HG02970 (cell line): ENCODE results near the gene INSL4.

Experiments used
- ATAC-seq: cut with Tn5 transposase; IDR thresholded peaks from one replicate; pipeline ENCODE4 v1.9.1; 2021; ENCODE audit warnings: mild to moderate bottlenecking, moderate library complexity, moderate number of reproducible peaks; ENCODE audit not compliant: unreplicated experiment, low FRiP score

Gene INSL4

GRCh38 chr9:5231212-5231611 is at the start of gene INSL4:
TSS of gene INSL4 (plus strand) at chr9:5231419. CDS start at chr9:5231524, 105 bp downstream.
- no peak for ATAC-seq

GRCh38 chr9:5184776-5185175 is 46.4 kb upstream of the INSL4 start:
- ATAC-seq = no peak

- ATAC-seq = no peak
Measured at GRCh38 chr9:5185220-5185840, 45.9 kb upstream of the INSL4 start, which contains the start of gene INSL6. TSS of gene INSL6 (minus strand) at chr9:5185639. CDS start at chr9:5185602, 37 bp downstream.

- ATAC-seq = no peak
Measured at GRCh38 chr9:5186416-5187169, 44.6 kb upstream of the INSL4 start.

- no peak for ATAC-seq
Measured at GRCh38 chr9:5188060-5188984, 42.9 kb upstream of the INSL4 start.

- ATAC-seq = no peak
Measured at GRCh38 chr9:5191985-5192384, 39.2 kb upstream of the INSL4 start.

- no peak for ATAC-seq
Measured at GRCh38 chr9:5193345-5193744, 37.9 kb upstream of the INSL4 start.

GRCh38 chr9:5195463-5195862 is 35.8 kb upstream of the INSL4 start:
- ATAC-seq = no peak

- ATAC-seq = no peak
Measured at GRCh38 chr9:5205071-5205470, 26.1 kb upstream of the INSL4 start.

- no peak for ATAC-seq
Measured at GRCh38 chr9:5230554-5230953, 665 bp upstream of the INSL4 start.

GRCh38 chr9:5263351-5264218 is 32.4 kb downstream of the INSL4 start:
- no peak for ATAC-seq

- ATAC-seq = no peak
Measured at GRCh38 chr9:5264219-5264595, 33.0 kb downstream of the INSL4 start.

- ATAC-seq = no peak
Measured at GRCh38 chr9:5265939-5266338, 34.7 kb downstream of the INSL4 start.

- ATAC-seq = no peak
Measured at GRCh38 chr9:5269249-5269715, 38.1 kb downstream of the INSL4 start.

GRCh38 chr9:5274770-5275169 is 43.6 kb downstream of the INSL4 start:
- no peak for ATAC-seq

GRCh38 chr9:5278486-5278885 is 47.3 kb downstream of the INSL4 start:
- ATAC-seq = no peak
